PFSK-1 (cell line): ENCODE data around the gene LDAF1.

Experiments
- FOXP2 ChIP-seq: optimal IDR thresholded peaks from 2 replicates; pipeline ENCODE3; 2011; ENCODE audit warnings: borderline replicate concordance, control low read depth, inconsistent platforms; ENCODE audit not compliant: insufficient read depth; ENCODE audit errors: extremely low read length, extremely low read depth
- POLR2AphosphoS5 ChIP-seq: IDR thresholded peaks from 2 replicates; pipeline ENCODE4 v1.6.1; 2012; ENCODE audit warnings: low read depth, mild to moderate bottlenecking, control low read depth, low read length, moderate library complexity
- REST ChIP-seq, 2 experiments: IDR thresholded peaks; 2 replicates each; pipeline versions ENCODE4 v1.6.1 to v1.8.0; 2011 to 2012; ENCODE audit warnings: low read depth in 2 of 2, low read length in 2 of 2, control low read depth in 1 of 2, inconsistent platforms in 1 of 2, mild to moderate bottlenecking in 1 of 2, moderate library complexity in 1 of 2; ENCODE audit not compliant: insufficient read depth in 1 of 2
- SIN3A ChIP-seq: IDR thresholded peaks from 2 replicates; pipeline ENCODE4 v1.6.1; 2012; ENCODE audit warnings: mild to moderate bottlenecking, low read length, moderate library complexity, borderline replicate concordance; ENCODE audit not compliant: insufficient read depth
- TAF1 ChIP-seq: IDR thresholded peaks from 2 replicates; pipeline ENCODE4 v1.6.1; 2012; ENCODE audit warnings: low read length, control low read depth, borderline replicate concordance; ENCODE audit not compliant: insufficient read depth

Gene LDAF1

GRCh38 chr16:21179126-21179982 is 20.9 kb downstream of the LDAF1 start:
- no peak for TF ChIP-seq SIN3A
- no peak for TF ChIP-seq POLR2AphosphoS5
- TF ChIP-seq REST (IDR thresholded peaks at IDR 0.05; ENCODE audit: insufficient read depth in 1 of 2, low read depth in 2 of 2, low read length in 2 of 2): no peak
- TF ChIP-seq TAF1: no peak
- no peak for TF ChIP-seq FOXP2

GRCh38 chr16:21179983-21180365 is 21.5 kb downstream of the LDAF1 start:
- TF ChIP-seq FOXP2 (no peak), TAF1 (no peak), POLR2AphosphoS5 (no peak), SIN3A (no peak), REST (IDR thresholded peaks at IDR 0.05; ENCODE audit: insufficient read depth in 1 of 2, low read depth in 2 of 2, low read length in 2 of 2) (no peak)

DNA sequence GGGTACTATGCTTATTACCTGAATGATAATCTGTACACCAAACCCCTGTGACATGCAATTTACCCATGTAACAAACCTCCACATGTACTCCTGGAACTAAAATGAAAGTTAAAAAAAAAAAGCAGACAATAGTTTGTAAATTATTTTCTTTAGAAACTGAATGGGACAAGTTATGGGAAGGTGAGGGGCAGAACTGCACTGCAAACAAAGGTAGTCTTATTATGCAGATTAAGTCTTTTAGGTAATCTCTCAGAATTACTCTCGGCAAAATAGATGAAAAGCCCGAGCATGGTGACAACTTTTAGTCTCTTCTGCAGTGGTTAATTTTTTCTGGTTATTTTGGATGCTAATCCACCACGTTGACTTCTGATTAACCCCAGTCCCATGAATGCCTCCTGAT is 25.5 kb downstream of the LDAF1 start:
- TF ChIP-seq REST (IDR thresholded peaks at IDR 0.05; ENCODE audit: insufficient read depth in 1 of 2, low read depth in 2 of 2, low read length in 2 of 2): no peak
- TF ChIP-seq POLR2AphosphoS5: no peak
- TF ChIP-seq SIN3A: no peak
- no peak for TF ChIP-seq FOXP2
- TF ChIP-seq TAF1: no peak

GRCh38 chr16:21184834-21185233 is 26.4 kb downstream of the LDAF1 start:
- TF ChIP-seq REST (IDR thresholded peaks at IDR 0.05; ENCODE audit: insufficient read depth in 1 of 2, low read depth in 2 of 2, low read length in 2 of 2): no peak
- TF ChIP-seq POLR2AphosphoS5: no peak

DNA sequence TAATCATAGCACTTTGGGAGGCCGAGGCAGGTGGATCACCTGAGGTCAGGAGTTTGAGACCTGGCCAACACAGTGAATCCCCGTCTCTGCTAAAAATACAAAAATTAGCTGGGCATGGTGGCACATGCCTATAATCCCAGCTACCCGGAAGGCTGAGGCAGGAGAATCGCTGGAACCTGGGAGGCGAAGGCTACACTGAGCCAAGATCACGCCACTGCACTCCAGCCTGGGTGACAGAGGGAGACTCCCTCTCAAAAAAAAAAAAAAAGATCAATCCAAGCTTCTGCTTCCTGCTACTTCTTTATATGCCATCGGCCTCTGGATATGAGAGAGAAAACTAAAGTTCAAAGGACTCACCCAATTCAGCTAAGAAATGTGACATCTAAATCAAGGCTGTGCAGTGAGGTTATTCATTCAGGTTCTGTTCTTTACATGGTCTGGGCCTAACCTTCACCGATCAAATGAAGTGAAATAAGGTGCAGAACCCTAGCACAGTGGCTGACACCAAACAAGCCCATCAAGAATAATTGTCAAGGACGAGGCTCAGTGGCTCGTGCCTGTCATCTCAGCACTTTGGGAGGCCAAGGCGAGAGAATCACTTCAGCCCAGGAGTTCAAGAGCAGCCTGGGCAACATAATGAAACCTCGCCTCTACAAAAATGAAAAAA is 27.3 kb downstream of the LDAF1 start:
- TF ChIP-seq TAF1 (no peak), FOXP2 (no peak), REST (IDR thresholded peaks at IDR 0.05; ENCODE audit: insufficient read depth in 1 of 2, low read depth in 2 of 2, low read length in 2 of 2) (no peak), SIN3A (no peak), POLR2AphosphoS5 (no peak)
